SK-N-MC (cell line): ENCODE data around the gene VANGL2.

ENCODE experiments used
- EZH2 ChIP-seq: fragments of 200-600 bp; sonication (generic); IDR thresholded peaks from one replicate; pipeline ENCODE4 v1.6.1; 2017; ENCODE audit warnings: antibody characterized with exemption
- POLR2AphosphoS5 ChIP-seq: IDR thresholded peaks from 2 replicates; pipeline ENCODE4 v1.6.1; 2012; ENCODE audit warnings: mild to moderate bottlenecking, low read depth, low read length, borderline replicate concordance

DNA sequence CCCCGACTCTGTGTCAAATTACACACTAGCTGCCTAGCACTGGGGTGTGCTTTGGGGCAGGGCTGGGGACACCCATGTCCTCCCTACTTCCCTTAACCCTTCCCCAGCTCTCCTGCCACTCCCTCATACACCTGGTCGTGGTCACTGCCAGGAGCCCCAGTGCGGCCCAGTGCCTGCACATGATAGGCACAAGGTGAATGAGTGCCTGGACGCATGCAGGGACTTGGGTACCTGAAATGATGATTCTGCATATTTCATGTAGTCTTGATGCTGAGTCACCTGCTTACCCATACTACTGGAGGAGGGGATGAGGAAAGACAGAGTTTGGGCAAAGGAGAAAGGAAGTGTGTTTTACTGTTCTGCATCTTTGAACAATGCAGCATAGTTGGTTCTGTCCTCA lies 1.5 kb upstream of the VANGL2 start:
- TF ChIP-seq EZH2 (no peak), POLR2AphosphoS5 (no peak)
